ENCODE measurements around the gene SLC1A4. TPM values are rescaled to one million over a fixed set of nuclear protein-coding genes. Genes with fewer than 3 reads are reported as not detected.
A peak's percentile ranks its signal among the peaks of the same experiment; 100 is the strongest.

The SLC1A4 gene
- total and polyA plus RNA-seq, 2 of the 4 experiments (the other 2 are of a cell fraction) = 6.8 to 8.1 TPM

DNA sequence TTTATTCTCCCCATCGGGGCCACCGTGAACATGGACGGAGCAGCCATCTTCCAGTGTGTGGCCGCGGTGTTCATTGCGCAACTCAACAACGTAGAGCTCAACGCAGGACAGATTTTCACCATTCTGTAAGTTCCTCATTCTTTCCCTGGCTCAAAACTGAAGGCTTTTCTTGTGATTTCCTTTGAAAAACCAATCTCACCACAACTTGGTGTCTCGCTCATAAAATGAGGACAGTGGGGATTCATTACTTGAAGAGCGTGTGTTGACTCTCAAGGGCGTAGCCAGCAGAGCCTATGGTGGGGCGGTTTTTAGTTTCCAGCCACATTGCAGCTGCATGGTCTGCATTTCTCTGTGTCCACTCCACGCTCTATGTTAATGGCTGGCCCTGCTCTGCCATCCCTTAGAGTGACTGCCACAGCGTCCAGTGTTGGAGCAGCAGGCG lies 29.0 kb downstream of the SLC1A4 start:
- Histone ChIP-seq H3K23ac (ENCODE audit: low read depth, low read length) (no peak overlapping the region), H2AFZ (replicated peaks; ENCODE audit: low read length, poor library complexity) (no peak overlapping the region), H2AK5ac (ENCODE audit: low read depth, low read length) (no peak overlapping the region), H2BK20ac (ENCODE audit: low read depth, low read length) (no peak overlapping the region), H2BK15ac (ENCODE audit: low read depth, low read length) (no peak overlapping the region), H3K4me3 (ENCODE audit: insufficient read depth, low read depth, low read length) (no peak overlapping the region), H3K27me3 (ENCODE audit: control insufficient read depth, insufficient read depth, low read length) (no peaks in the 10 kb centered on the region), H4K91ac (ENCODE audit: insufficient read depth, low read depth, low read length) (no peak overlapping the region), H3K79me1 (ENCODE audit: low read depth in 1 of 2, low read length in 2 of 2) (no peaks in the 10 kb centered on the region), H3K4ac (ENCODE audit: low read depth, low read length) (no peak overlapping the region), H4K20me1 (ENCODE audit: insufficient read depth, low read length) (no peaks in the 10 kb centered on the region), H2BK5ac (ENCODE audit: low read depth, low read length, poor library complexity, severe bottlenecking) (no peak overlapping the region), H2BK120ac (ENCODE audit: low read depth, low read length) (no peak overlapping the region), H3K9me1 (ENCODE audit: insufficient read depth, low read length) (no peaks in the 10 kb centered on the region; the same call in 1 of the 2 replicates), H2AK9ac (replicated peaks; ENCODE audit: low read depth, low read length, poor library complexity) (no peak overlapping the region), H3K56ac (ENCODE audit: extremely low read depth, insufficient read depth, low read length) (no peak overlapping the region), H4K5ac (ENCODE audit: low read depth, low read length) (no peak overlapping the region), H3K9me3 (ENCODE audit: control insufficient read depth, insufficient read depth, low read length) (no peaks in the 10 kb centered on the region), H3K18ac (ENCODE audit: low read depth, low read length) (no peak overlapping the region), H3K4me2 (ENCODE audit: low read depth, low read length) (no peak overlapping the region), H4K8ac (ENCODE audit: low read depth in 2 of 2, low read length in 2 of 2) (no peak overlapping the region), H3K27ac (ENCODE audit: insufficient read depth, low read length) (no peak overlapping the region), H3K4me1 (ENCODE audit: control insufficient read depth, insufficient read depth, low read length) (no peaks in the 10 kb centered on the region), H3K36me3 (ENCODE audit: control insufficient read depth, insufficient read depth, low read length) (peaks cover 44% of the 10 kb centered on the region), H3K9ac (ENCODE audit: low read depth, low read length) (no peak overlapping the region), H3K14ac (replicated peaks; ENCODE audit: low read depth, low read length) (no peak overlapping the region)
- ChIA-PET POLR2A (ENCODE audit: unreplicated experiment) (no interaction called here), CTCF (no interaction called here)
- ATAC-seq (ENCODE audit: low read depth) = no peak
- intact Hi-C loops (cut with micrococcal nuclease) = no loop called here
- no TSS peak for BruUV-seq (replicated peaks)
- in situ Hi-C loops (cut with MboI; ENCODE audit: low sequenced_read_pairs) = no loop called here
- dilution Hi-C loops (cut with HindIII; ENCODE audit: low sequenced_read_pairs, unreplicated experiment) = no loop called here
- no peak for DNase-seq
- WGBS, 2 experiments (ENCODE audit: extremely low coverage in 2 of 2, insufficient read length in 1 of 2) = 96% methylated on average over 9 of the region's 15 CpGs; no CpG with 5 or more reads in 1 of the 2 experiments
- TF ChIP-seq CEBPB (IDR thresholded peaks at IDR 0.05; ENCODE audit: low read depth, low read length) (peak; percentile 87), MAFK (IDR thresholded peaks at IDR 0.05; ENCODE audit: low read depth, low read length) (no peak)

All from IMR-90 (cell line).